Dedifferentiated amniotic fluid mesenchymal stem cell (primary cell): ENCODE data around the gene CCS.
"Not testable (repeated sequence)": the region's sequence is repeated elsewhere in the genome, so short reads cannot be mapped to it uniquely, and the experiment has no call there.

Experiments
- DNase-seq: peaks from one replicate; pipeline ENCODE4 v3.0.0-alpha.2; 2016; ENCODE audit errors: extremely low spot score

CCS gene

GRCh38 chr11:66626382-66626781 is 33.4 kb downstream of the CCS start:
- no peak for DNase-seq

- no peak for DNase-seq
These were observed 33.9 kb downstream of the CCS start for GRCh38 chr11:66626926-66627325.

GRCh38 chr11:66628061-66628603 is 35.1 kb downstream of the CCS start:
- DNase-seq: no peak

GRCh38 chr11:66629356-66629755 is 36.4 kb downstream of the CCS start:
- DNase-seq: no peak

GRCh38 chr11:66631883-66632282 is 38.9 kb downstream of the CCS start:
- DNase-seq: no peak

GRCh38 chr11:66632952-66633351 is 40.0 kb downstream of the CCS start:
- no peak for DNase-seq

- no peak for DNase-seq
These were observed 43.4 kb downstream of the CCS start for GRCh38 chr11:66636411-66636810.

- DNase-seq: no peak
These were observed 44.7 kb downstream of the CCS start for GRCh38 chr11:66637557-66638176.

- DNase-seq: peak; percentile 100
These were observed 45.4 kb downstream of the CCS start, which contains the start of gene RBM4 for GRCh38 chr11:66638177-66639065. Gene RBM4, plus strand, starts transcription at chr11:66638703. Its CDS starts 1,009 bp downstream, at chr11:66639712.

- DNase-seq: peak; percentile 41
These were observed 46.3 kb downstream of the CCS start for GRCh38 chr11:66639066-66639813.

GRCh38 chr11:66639814-66640340 is 46.9 kb downstream of the CCS start:
- not testable (repeated sequence) for DNase-seq

GRCh38 chr11:66641834-66642233 is 48.8 kb downstream of the CCS start:
- DNase-seq: no peak

GRCh38 chr11:66643745-66644437 is 50.9 kb downstream of the CCS start:
- no peak for DNase-seq

- DNase-seq: no peak
These were observed 53.8 kb downstream of the CCS start for GRCh38 chr11:66646828-66647227.

GRCh38 chr11:66649903-66650302 is 56.9 kb downstream of the CCS start:
- no peak for DNase-seq

- DNase-seq: no peak
These were observed 58.0 kb downstream of the CCS start for GRCh38 chr11:66651016-66651415.

GRCh38 chr11:66652651-66653050 is 59.7 kb downstream of the CCS start:
- DNase-seq: no peak

- DNase-seq: no peak
These were observed 60.1 kb downstream of the CCS start for GRCh38 chr11:66653123-66653522.
